Liver (tissue), 3 donors: ENCODE results near the gene RPTOR.

Experiments used
- CTCF ChIP-seq: fragments of 150-350 bp; IDR thresholded peaks from 2 replicates; pipeline ENCODE4 v1.5.1; 2017; ENCODE audit warnings: improper control_type of control experiment, low read depth, low read length; ENCODE audit not compliant: missing input control
- MAX ChIP-seq: IDR thresholded peaks from 2 replicates; pipeline ENCODE4 v1.6.1; 2016; ENCODE audit warnings: antibody characterized with exemption
- RAD21 ChIP-seq, 2 donors: IDR thresholded peaks; 2 replicates each; pipeline ENCODE4 v1.6.1; 2016; ENCODE audit warnings: antibody characterized with exemption in 2 of 2, mild to moderate bottlenecking in 2 of 2
- REST ChIP-seq: IDR thresholded peaks from 2 replicates; pipeline ENCODE4 v1.6.1; 2016; ENCODE audit warnings: antibody characterized with exemption, mild to moderate bottlenecking
- RXRA ChIP-seq, 2 donors: IDR thresholded peaks; 2 replicates each; pipeline ENCODE4 v1.6.1; 2017 to 2018; ENCODE audit warnings: antibody characterized with exemption in 2 of 2, mild to moderate bottlenecking in 1 of 2
- donor health status: healthy.
- donor health status: healthy.

- no peak for TF ChIP-seq MAX
- TF ChIP-seq RAD21 (IDR thresholded peaks at IDR 0.05) = no peak
- no peak for TF ChIP-seq CTCF
- TF ChIP-seq REST = no peak
- no peak for TF ChIP-seq RXRA (IDR thresholded peaks at IDR 0.05)
These were observed 89.4 kb downstream of the RPTOR start for GRCh38 chr17:80633994-80634566.
